NCI-H1105 treated with DMSO at 0.1 percent for 48 hours (cell line): ENCODE measurements around the gene MBD5.

ENCODE experiments used
- DNase-seq: peaks from one replicate; lab custom pipeline; 2025; lab: John Stamatoyannopoulos, UW

The MBD5 gene

GRCh38 chr2:148221166-148221565 lies 200.3 kb downstream of the MBD5 start:
- no peak for DNase-seq

DNA sequence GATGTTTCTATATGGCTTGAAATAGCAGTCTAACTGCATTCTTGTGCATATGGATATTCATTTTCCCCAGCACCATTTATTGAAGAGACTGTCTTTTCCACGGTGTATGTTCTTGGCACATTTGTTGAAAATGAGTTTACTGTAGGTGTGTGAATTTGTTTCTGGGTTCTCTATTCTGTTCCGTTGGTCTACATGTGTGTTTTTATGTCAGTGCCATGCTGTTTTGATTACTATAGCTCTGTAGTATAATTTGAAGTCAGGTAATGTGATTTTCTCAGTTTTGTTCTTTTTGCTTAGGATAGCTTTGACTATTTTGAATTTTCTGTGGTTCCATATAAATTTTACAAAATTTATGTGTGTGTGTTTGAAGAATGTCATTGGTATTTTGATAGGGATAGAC lies 201.0 kb downstream of the MBD5 start:
- DNase-seq: no peak

- DNase-seq: no peak
Measured at GRCh38 chr2:148231858-148232257, 211.0 kb downstream of the MBD5 start.

- no peak for DNase-seq
Measured at GRCh38 chr2:148234143-148234542, 213.3 kb downstream of the MBD5 start.

- no peak for DNase-seq
Measured at GRCh38 chr2:148237911-148238310, 217.0 kb downstream of the MBD5 start.

DNA sequence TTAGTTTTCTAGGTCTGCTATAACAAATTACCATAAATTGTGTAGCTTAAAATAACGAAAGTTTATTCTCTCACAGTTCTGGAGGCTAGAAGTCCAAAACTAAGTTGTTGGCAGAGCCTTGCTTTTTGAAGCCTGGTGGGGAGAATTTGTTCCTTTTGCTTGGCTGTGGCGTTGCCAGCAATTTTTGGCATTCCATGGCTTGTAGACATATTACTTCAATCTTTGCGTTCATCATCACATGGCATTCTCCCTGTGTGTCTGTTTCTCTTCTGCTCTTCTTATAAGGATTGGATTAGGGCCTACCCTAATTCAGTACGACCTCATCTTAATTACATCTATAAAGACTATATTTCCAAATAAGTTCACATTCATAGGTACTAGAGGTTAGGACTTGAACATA lies 217.7 kb downstream of the MBD5 start:
- DNase-seq: no peak

DNA sequence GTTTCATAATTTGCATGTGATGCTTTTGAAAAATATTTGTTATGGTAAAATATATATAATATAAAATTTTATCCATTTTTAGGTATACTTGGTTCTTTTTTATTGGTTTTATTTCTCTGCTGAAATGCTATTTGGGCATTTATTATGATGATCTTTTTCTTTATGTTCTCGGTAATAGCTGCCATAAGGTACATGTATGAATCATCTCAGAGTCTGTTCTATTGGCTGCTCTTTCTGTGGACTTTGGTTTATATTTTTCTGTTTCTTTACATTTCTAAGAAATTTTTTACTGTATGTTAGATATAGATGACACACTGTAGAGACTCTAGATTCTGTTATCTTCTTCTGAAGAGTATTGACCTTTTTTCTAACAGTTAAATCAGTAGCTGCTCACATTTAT lies 219.9 kb downstream of the MBD5 start:
- DNase-seq: no peak

GRCh38 chr2:148244593-148245292 lies 223.9 kb downstream of the MBD5 start:
- DNase-seq: no peak

DNA sequence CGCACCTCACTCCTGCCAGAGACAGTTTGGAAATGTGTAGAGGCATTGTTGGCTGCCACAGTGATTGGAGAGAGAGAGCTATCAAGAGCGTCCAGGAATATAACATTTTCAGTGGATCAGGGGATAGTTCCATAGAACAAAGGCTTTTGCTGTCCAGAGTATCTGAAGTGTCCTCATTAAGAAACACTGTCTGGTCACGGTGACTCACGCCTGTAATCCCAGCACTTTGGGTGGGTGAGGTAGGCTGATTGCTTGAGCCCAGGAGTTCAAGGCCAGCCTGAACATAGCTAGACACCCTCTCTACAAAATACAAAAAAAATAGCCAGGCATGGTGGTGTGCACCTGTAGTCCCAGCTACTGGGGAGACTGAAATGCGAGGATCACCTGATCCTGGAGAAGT lies 231.1 kb downstream of the MBD5 start:
- no peak for DNase-seq

DNA sequence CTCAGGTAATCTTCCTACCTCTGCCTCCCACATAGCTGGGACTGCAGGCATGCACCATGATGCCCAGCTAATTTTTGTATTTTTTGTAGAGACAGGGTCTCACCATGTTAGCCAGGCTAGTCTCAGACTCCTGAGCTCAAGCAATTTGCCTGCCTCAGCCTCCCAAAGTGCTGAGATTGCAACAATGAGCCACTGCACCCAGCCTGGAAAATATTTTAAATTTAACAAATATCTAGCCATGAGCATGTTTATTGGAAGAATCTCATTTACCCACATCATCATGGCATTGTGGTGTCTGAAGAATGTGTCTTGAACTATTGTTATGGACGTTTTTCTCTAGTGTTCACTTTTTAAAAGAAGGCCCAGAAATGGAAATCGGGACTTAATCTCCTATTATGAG lies 231.8 kb downstream of the MBD5 start:
- no peak for DNase-seq

GRCh38 chr2:148253685-148254084 lies 232.8 kb downstream of the MBD5 start:
- no peak for DNase-seq

- DNase-seq: no peak
Measured at GRCh38 chr2:148255929-148256328, 235.0 kb downstream of the MBD5 start.

GRCh38 chr2:148257276-148257675 lies 236.4 kb downstream of the MBD5 start:
- DNase-seq: no peak

DNA sequence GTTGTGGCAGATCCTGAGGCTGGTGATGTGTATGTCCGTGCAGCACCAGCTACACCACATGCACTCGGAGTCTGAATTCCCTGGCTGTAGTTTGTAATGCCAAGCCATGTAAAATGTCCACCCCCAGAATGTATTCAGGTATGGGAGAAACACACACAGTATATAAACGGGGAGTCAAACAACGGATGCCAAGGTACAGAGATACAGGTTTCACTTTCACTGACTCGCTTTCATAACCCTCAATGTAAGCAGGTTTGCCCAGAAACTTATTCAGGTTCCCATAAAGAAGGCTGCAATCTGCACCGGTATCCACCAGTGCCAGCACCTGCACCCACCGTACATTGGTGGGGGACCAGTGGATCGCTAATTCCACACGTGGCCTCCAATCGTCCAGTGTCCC lies 237.2 kb downstream of the MBD5 start:
- no peak for DNase-seq

- no peak for DNase-seq
Measured at GRCh38 chr2:148259674-148260073, 238.8 kb downstream of the MBD5 start.

- no peak for DNase-seq
Measured at GRCh38 chr2:148263890-148264289, 243.0 kb downstream of the MBD5 start.

GRCh38 chr2:148273158-148273691 lies 252.3 kb downstream of the MBD5 start:
- DNase-seq: no peak

- no peak for DNase-seq
Measured at GRCh38 chr2:148279216-148279615, 258.3 kb downstream of the MBD5 start.

DNA sequence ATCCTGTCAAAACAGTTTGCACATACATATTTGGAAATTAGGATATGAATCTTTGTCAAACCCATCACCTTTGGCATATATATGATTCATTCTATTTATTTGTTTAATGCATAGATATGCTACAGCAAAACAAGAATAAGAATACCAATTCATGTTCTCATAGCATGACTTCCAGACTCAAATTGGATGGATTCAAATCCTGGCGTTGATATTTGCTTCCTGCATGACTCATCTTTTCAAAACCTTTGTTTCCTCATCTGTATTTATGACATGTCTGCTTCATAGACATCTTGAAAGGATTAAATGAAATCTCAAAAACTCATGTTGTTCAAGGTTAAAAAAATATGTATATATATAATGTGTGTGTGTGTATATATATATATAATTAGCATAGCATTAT lies 261.3 kb downstream of the MBD5 start:
- DNase-seq: no peak

DNA sequence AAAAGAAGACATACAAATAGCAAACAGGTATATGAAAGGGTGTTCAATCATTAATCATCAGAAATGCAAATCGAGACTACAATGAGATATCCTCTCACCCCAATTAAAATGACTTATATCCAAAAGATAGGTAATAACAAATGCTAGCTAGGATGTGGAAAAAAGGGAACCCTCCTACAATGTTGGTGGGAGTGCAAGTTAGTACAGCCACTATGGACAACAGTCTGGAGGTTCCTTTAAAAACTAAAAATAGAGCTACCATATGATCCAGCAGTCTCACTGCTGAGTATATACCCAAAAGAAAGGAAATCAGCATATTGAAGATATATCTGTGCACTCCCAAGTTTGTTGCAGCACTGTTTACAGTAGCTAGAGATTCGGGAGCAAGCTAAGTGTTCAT lies 271.5 kb downstream of the MBD5 start:
- no peak for DNase-seq

DNA sequence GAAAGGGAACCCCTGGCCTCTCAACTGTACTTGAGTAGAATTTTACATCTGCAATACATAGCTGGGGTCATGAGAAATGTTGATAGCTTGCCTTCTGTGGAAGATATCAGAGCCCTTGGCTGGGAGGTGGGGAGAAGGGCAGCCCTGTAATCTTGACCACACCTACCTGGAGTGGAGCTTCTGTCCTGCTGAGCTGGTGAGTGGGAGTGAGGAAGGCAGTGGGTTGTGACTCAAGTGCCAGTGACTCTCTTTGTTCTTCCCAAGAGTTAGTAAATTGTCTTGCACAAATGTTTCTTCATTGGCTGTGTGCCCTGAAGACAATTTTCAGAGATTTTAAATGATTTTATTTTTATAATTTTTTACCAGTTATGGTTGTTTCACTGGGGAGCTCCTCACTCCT lies 277.3 kb downstream of the MBD5 start:
- DNase-seq: no peak

DNA sequence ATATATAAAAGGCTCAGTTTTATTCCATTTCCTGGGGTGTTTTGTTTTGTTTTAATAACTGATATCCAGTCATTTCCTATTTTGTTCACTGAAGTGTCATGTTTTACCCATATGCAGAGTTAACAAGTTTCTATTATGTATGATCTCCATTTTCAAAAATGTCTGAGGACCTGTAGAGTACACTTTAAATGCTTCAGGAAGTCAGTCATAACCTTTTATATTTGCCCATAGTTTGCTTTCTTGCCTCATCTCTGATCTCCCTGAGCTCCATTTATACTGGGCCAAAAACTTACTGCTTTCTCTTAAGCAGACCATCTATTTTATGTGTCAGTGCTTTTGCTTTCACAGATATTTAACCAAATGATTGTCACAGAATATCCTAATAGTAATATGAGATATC lies 278.7 kb downstream of the MBD5 start:
- no peak for DNase-seq

DNA sequence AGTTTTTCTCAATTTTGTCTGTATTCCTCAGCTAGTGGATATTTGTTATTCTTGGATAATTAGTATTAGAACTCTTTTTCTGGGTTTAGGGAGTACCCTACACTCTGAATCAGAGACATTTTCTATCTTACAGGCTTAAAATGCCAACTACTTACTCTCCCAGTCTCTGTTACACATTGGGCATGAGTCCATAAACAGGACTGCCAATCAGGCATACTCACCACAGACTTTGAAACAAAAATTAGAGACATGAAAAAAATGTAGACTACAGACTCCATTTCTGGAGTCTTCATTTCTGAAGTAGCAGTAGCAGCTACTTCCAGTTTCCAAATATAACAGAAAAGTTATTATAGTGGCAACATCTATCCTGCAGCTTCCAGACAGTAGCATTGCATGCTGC lies 279.7 kb downstream of the MBD5 start:
- no peak for DNase-seq

DNA sequence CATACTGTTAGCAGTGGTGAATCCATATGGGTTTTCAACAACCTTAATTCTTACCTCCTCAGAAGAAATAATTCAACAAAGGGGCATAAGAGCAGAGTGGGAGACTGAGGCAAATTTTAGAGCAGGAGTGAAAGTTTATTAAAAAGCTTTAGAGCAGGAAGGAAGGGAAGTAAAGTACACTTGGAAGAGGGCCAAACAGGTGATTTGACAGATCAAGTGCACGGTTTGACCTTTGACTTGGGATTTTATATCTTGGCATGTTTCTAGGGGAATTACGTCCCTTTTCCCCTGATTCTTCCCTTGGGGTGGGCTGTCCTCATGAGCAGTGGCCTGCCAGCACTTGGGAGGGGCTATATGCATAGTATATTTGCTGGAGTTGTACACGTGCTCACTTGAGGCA lies 280.5 kb downstream of the MBD5 start:
- no peak for DNase-seq
